ENCODE measurements around the gene ZDHHC23. TPM values are rescaled to one million over a fixed set of nuclear protein-coding genes. Genes with fewer than 3 reads are reported as not detected.

Gene ZDHHC23
- polyA plus RNA-seq, 3 donors, result 0.05 to 0.87 (median 0.28) TPM

DNA sequence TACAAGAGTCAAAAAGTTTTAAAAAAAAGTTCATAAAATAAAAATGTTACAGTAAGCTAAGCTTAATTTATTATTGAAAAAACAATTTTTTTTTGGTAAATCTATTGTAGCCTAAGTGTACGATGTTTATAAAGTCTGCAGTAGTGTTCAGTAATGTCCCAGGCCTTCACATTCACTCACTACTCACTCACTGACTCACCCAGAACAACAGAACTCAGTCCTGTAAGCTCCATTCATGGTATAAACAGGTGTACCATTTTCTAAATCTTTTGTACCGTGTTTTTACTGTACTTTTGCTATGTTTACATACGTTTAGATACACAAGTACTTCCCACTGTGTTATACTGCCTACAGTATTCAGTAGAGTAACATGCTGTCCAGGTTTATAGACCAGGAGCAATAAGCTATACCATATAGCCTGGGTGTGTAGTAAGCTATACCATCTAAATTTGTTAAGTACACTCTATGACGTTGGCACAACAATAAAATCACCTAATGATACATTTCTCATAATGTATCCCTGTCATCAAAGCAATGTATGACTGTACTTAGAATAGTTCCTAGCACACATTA lies 41.2 kb upstream of the ZDHHC23 start:
- Mint-ChIP-seq H3K27me3 (ENCODE audit: low read depth in 3 of 3) (peaks cover 0 to 1% (median 0%) of the 10 kb centered on the region in 3 donors), H3K36me3 (no peaks in the 10 kb centered on the region), H3K27ac (no peak overlapping the region), H3K4me1 (no peaks in the 10 kb centered on the region), H3K4me3 (no peak overlapping the region), H3K9me3 (peaks cover 0 to 7% (median 0%) of the 10 kb centered on the region in 7 donors)
- Histone ChIP-seq H2AFZ (ENCODE audit: insufficient read depth, low read depth, low read length, poor library complexity, severe bottlenecking) (no peak overlapping the region), H4K20me1 (ENCODE audit: insufficient read depth, low read length) (no peaks in the 10 kb centered on the region), H3K36me3 (replicated peaks in 1 of 2; ENCODE audit: control insufficient read depth in 1 of 2, insufficient read depth in 2 of 2, low read length in 2 of 2) (no peaks in the 10 kb centered on the region), H3K27me3 (ENCODE audit: control insufficient read depth in 2 of 2, insufficient read depth in 2 of 2, low read length in 2 of 2) (no peaks in the 10 kb centered on the region), H3K4me1 (ENCODE audit: control insufficient read depth in 1 of 2, insufficient read depth in 2 of 2, low read length in 2 of 2) (no peaks in the 10 kb centered on the region), H3K4me2 (replicated peaks; ENCODE audit: extremely low read depth, low read length, poor library complexity, severe bottlenecking) (no peak overlapping the region), H3K9ac (ENCODE audit: insufficient read depth, low read length, poor library complexity, severe bottlenecking) (no peak overlapping the region), H3K79me2 (ENCODE audit: insufficient read depth, low read length) (no peaks in the 10 kb centered on the region), H3K4me3 (replicated peaks in 1 of 3; ENCODE audit: low read depth in 2 of 3, low read length in 3 of 3) (no peak overlapping the region), H3K27ac (ENCODE audit: low read depth in 1 of 2, low read length in 2 of 2) (no peak overlapping the region), H3K9me3 (replicated peaks in 1 of 2; ENCODE audit: control insufficient read depth in 1 of 2, insufficient read depth in 1 of 2, low read length in 2 of 2) (no peaks in the 10 kb centered on the region)
- no peak for DNase-seq
- TF ChIP-seq, protein P1, sequence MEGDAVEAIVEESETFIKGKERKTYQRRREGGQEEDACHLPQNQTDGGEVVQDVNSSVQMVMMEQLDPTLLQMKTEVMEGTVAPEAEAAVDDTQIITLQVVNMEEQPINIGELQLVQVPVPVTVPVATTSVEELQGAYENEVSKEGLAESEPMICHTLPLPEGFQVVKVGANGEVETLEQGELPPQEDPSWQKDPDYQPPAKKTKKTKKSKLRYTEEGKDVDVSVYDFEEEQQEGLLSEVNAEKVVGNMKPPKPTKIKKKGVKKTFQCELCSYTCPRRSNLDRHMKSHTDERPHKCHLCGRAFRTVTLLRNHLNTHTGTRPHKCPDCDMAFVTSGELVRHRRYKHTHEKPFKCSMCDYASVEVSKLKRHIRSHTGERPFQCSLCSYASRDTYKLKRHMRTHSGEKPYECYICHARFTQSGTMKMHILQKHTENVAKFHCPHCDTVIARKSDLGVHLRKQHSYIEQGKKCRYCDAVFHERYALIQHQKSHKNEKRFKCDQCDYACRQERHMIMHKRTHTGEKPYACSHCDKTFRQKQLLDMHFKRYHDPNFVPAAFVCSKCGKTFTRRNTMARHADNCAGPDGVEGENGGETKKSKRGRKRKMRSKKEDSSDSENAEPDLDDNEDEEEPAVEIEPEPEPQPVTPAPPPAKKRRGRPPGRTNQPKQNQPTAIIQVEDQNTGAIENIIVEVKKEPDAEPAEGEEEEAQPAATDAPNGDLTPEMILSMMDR (IDR thresholded peaks at IDR 0.05), result no peak
- WGBS (ENCODE audit: insufficient coverage), result no CpG with 5 or more reads among the region's 4 CpGs
- intact Hi-C loops (cut with micrococcal nuclease), result no loop called here

DNA sequence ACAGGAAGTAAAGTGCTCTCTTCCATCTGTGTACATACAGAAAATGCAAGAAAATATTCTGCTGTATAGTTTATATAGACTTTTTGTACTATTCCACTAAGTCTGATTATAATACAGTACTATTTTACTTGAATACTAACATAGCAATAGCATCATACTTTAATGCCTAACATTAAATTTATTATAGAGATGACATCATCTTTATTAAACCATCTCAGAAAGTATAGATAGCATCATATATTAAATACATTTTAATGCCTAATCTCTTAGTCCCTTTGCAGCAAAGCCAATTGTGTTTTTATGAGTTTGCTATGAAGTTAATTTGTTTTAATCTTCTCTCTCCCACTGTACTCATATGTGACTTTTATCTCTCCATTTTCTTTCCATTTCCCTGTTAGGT lies 39.7 kb upstream of the ZDHHC23 start:
- H3K4me3 Mint-ChIP-seq, result no peak overlapping the region
- H3K27ac Mint-ChIP-seq, result no peak overlapping the region

More for the DNA sequence above, 39.7 kb upstream of the ZDHHC23 start:
- Histone ChIP-seq H2AFZ (ENCODE audit: insufficient read depth, low read depth, low read length, poor library complexity, severe bottlenecking) (no peak overlapping the region), H3K4me2 (replicated peaks; ENCODE audit: extremely low read depth, low read length, poor library complexity, severe bottlenecking) (no peak overlapping the region), H4K20me1 (ENCODE audit: insufficient read depth, low read length) (no peaks in the 10 kb centered on the region), H3K27me3 (ENCODE audit: control insufficient read depth in 2 of 2, insufficient read depth in 2 of 2, low read length in 2 of 2) (no peaks in the 10 kb centered on the region), H3K9ac (ENCODE audit: insufficient read depth, low read length, poor library complexity, severe bottlenecking) (no peak overlapping the region), H3K36me3 (replicated peaks in 1 of 2; ENCODE audit: control insufficient read depth in 1 of 2, insufficient read depth in 2 of 2, low read length in 2 of 2) (no peaks in the 10 kb centered on the region), H3K27ac (ENCODE audit: low read depth in 1 of 2, low read length in 2 of 2) (no peak overlapping the region), H3K4me3 (replicated peaks in 1 of 3; ENCODE audit: low read depth in 2 of 3, low read length in 3 of 3) (no peak overlapping the region), H3K4me1 (ENCODE audit: control insufficient read depth in 1 of 2, insufficient read depth in 2 of 2, low read length in 2 of 2) (no peaks in the 10 kb centered on the region), H3K9me3 (replicated peaks in 1 of 2; ENCODE audit: control insufficient read depth in 1 of 2, insufficient read depth in 1 of 2, low read length in 2 of 2) (no peaks in the 10 kb centered on the region), H3K79me2 (ENCODE audit: insufficient read depth, low read length) (no peaks in the 10 kb centered on the region)
- Mint-ChIP-seq H3K4me1 (peaks cover 4% of the 10 kb centered on the region), H3K9me3 (peaks cover 0 to 5% (median 0%) of the 10 kb centered on the region in 7 donors), H3K36me3 (no peaks in the 10 kb centered on the region), H3K27me3 (ENCODE audit: low read depth in 3 of 3) (no peaks in the 10 kb centered on the region)
- TF ChIP-seq, protein P1 (IDR thresholded peaks at IDR 0.05), result no peak
- intact Hi-C loops (cut with micrococcal nuclease), result no loop called here
- DNase-seq, result no peak

Data from CD14-positive monocyte (primary cell).